ENCODE measurements around the gene TF. TPM values are rescaled to one million over a fixed set of nuclear protein-coding genes. Genes with fewer than 3 reads are reported as not detected.

TF gene
- total and polyA plus RNA-seq, 4 donors: 5,045 to 9,659 (median 6,266) TPM

DNA sequence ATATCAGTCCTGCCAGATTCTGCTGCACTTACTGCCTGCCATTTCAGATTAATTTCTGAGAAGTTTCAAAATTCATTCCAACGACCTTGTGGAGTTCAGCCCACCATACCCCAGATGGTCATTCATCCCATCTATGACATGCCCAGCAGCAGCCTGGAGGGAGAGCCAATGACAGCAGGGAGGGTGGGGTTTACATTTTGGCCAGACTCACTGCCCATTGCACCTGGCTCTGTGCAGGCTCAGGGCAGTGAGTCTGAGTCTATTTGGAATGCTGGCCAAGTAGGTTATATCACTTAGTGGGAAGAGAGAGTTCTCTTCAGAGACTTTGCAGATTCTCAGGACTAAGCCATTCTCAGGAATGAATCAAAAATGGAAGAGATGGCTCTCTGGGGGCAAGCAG is 80.9 kb downstream of the TF start:
- Histone ChIP-seq H3K4me3 (ENCODE audit: low read depth in 1 of 3, low read length in 3 of 3) (no peak overlapping the region), H3K4me1 (ENCODE audit: control insufficient read depth in 4 of 4, insufficient read depth in 4 of 4, low read length in 3 of 4) (no peaks in the 10 kb centered on the region), H3K27ac (ENCODE audit: low read depth in 1 of 2, low read length in 2 of 2) (no peak overlapping the region), H3K36me3 (ENCODE audit: control insufficient read depth in 4 of 4, insufficient read depth in 3 of 4, low read depth in 1 of 4, low read length in 3 of 4) (peaks cover 0 to 10% (median 8%) of the 10 kb centered on the region in 4 donors), H3K9me3 (ENCODE audit: control insufficient read depth in 4 of 4, low read length in 3 of 4) (no peaks in the 10 kb centered on the region), H3K9ac (ENCODE audit: low read depth in 1 of 2, low read length in 2 of 2) (no peak overlapping the region), H3K27me3 (ENCODE audit: control insufficient read depth in 4 of 4, insufficient read depth in 4 of 4, low read length in 3 of 4) (no peaks in the 10 kb centered on the region)
- WGBS: 58% methylated on average over 1 of the region's 1 CpG
- TF ChIP-seq TAF1 (conservative IDR thresholded peaks at IDR 0.05) (no peak), RAD21 (IDR thresholded peaks at IDR 0.05) (no peak), FOXA1 (IDR thresholded peaks at IDR 0.05) (no peak), GABPA (IDR thresholded peaks at IDR 0.05 in 1 of 2, conservative IDR thresholded peaks at IDR 0.05 in 1 of 2) (no peak)
- no peak for DNase-seq (ENCODE audit: low spot score)

GRCh38 chr3:133827684-133828083 is 81.5 kb downstream of the TF start:
- TF ChIP-seq FOXA2 (IDR thresholded peaks at IDR 0.05): no peak
- TF ChIP-seq RXRA (IDR thresholded peaks at IDR 0.05): no peak
- TF ChIP-seq SP1 (IDR thresholded peaks at IDR 0.05): no peak
- no peak for TF ChIP-seq ATF3 (IDR thresholded peaks at IDR 0.05)
- TF ChIP-seq MAX (IDR thresholded peaks at IDR 0.05): no peak
- TF ChIP-seq HNF4G (IDR thresholded peaks at IDR 0.05): no peak
- TF ChIP-seq TAF1 (conservative IDR thresholded peaks at IDR 0.05): no peak
- no peak for TF ChIP-seq HNF4A (conservative IDR thresholded peaks at IDR 0.05)
- no peak for TF ChIP-seq GABPA (IDR thresholded peaks at IDR 0.05 in 1 of 2, conservative IDR thresholded peaks at IDR 0.05 in 1 of 2)
- WGBS: 85% methylated on average over 4 of the region's 4 CpGs
- no peak overlapping the region for H3K9ac ChIP-seq (ENCODE audit: low read depth in 1 of 2, low read length in 2 of 2)
- H3K9me3 ChIP-seq (ENCODE audit: control insufficient read depth in 4 of 4, low read length in 3 of 4): no peaks in the 10 kb centered on the region
- no peak overlapping the region for H3K27ac ChIP-seq (ENCODE audit: low read depth in 1 of 2, low read length in 2 of 2)
- no peak for DNase-seq (ENCODE audit: low spot score)
- H3K4me3 ChIP-seq (ENCODE audit: low read depth in 1 of 3, low read length in 3 of 3): no peak overlapping the region
- peaks cover 0 to 7% (median 5%) of the 10 kb centered on the region in 4 donors for H3K36me3 ChIP-seq (ENCODE audit: control insufficient read depth in 4 of 4, insufficient read depth in 3 of 4, low read depth in 1 of 4, low read length in 3 of 4)
- no peaks in the 10 kb centered on the region for H3K4me1 ChIP-seq (ENCODE audit: control insufficient read depth in 4 of 4, insufficient read depth in 4 of 4, low read length in 3 of 4)
- H3K27me3 ChIP-seq (ENCODE audit: control insufficient read depth in 4 of 4, insufficient read depth in 4 of 4, low read length in 3 of 4): no peaks in the 10 kb centered on the region

GRCh38 chr3:133828576-133829309 is 82.5 kb downstream of the TF start:
- Histone ChIP-seq H3K9ac (ENCODE audit: low read depth in 1 of 2, low read length in 2 of 2) (no peak overlapping the region), H3K9me3 (ENCODE audit: control insufficient read depth in 4 of 4, low read length in 3 of 4) (no peaks in the 10 kb centered on the region), H3K27ac (ENCODE audit: low read depth in 1 of 2, low read length in 2 of 2) (no peak overlapping the region), H3K4me1 (ENCODE audit: control insufficient read depth in 4 of 4, insufficient read depth in 4 of 4, low read length in 3 of 4) (no peaks in the 10 kb centered on the region), H3K4me3 (ENCODE audit: low read depth in 1 of 3, low read length in 3 of 3) (no peak overlapping the region), H3K27me3 (ENCODE audit: control insufficient read depth in 4 of 4, insufficient read depth in 4 of 4, low read length in 3 of 4) (no peaks in the 10 kb centered on the region), H3K36me3 (ENCODE audit: control insufficient read depth in 4 of 4, insufficient read depth in 3 of 4, low read depth in 1 of 4, low read length in 3 of 4) (peaks cover 0 to 7% (median 2%) of the 10 kb centered on the region in 4 donors)
- peak; percentile 24 for DNase-seq (ENCODE audit: low spot score)
- WGBS: 73% methylated on average over 12 of the region's 12 CpGs
- TF ChIP-seq TAF1 (conservative IDR thresholded peaks at IDR 0.05) (no peak), ZBTB33 (IDR thresholded peaks at IDR 0.05) (no peak), NR2F2 (IDR thresholded peaks at IDR 0.05) (no peak), REST (IDR thresholded peaks at IDR 0.05) (no peak), FOXA1 (IDR thresholded peaks at IDR 0.05) (no peak), RXRA (IDR thresholded peaks at IDR 0.05) (no peak), RAD21 (IDR thresholded peaks at IDR 0.05) (no peak), HNF4A (conservative IDR thresholded peaks at IDR 0.05) (no peak), HNF4G (IDR thresholded peaks at IDR 0.05) (no peak), SP1 (IDR thresholded peaks at IDR 0.05) (no peak)
- TF ChIP-seq, protein P1, sequence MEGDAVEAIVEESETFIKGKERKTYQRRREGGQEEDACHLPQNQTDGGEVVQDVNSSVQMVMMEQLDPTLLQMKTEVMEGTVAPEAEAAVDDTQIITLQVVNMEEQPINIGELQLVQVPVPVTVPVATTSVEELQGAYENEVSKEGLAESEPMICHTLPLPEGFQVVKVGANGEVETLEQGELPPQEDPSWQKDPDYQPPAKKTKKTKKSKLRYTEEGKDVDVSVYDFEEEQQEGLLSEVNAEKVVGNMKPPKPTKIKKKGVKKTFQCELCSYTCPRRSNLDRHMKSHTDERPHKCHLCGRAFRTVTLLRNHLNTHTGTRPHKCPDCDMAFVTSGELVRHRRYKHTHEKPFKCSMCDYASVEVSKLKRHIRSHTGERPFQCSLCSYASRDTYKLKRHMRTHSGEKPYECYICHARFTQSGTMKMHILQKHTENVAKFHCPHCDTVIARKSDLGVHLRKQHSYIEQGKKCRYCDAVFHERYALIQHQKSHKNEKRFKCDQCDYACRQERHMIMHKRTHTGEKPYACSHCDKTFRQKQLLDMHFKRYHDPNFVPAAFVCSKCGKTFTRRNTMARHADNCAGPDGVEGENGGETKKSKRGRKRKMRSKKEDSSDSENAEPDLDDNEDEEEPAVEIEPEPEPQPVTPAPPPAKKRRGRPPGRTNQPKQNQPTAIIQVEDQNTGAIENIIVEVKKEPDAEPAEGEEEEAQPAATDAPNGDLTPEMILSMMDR (IDR thresholded peaks at IDR 0.05; ENCODE audit: low read depth, low read length, missing input control): no peak
